ENCODE measurements around the gene GLIS1. TPM values are rescaled to one million over a fixed set of nuclear protein-coding genes. Genes with fewer than 3 reads are reported as not detected.

The GLIS1 gene
- total RNA-seq, 2 experiments from 2014 or later: not detected

DNA sequence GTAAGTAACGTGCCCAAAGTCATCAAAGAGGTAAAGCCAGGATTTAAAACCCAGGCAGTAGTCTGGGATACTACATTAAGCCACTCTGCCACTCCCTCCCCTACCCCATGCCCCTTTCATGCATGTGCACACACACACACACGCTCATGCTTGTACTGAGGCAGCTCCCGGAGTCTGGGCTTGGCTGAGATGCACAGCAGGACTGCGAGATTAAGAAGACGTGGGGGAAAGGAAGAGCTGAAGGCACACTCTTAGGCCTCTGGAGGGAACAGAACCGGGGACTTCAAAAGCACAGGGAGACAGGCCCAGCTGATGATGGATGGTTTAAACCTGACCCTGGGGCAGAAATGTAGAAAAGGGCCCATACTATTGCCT, 98.3 kb downstream of the GLIS1 start:
- no peaks in the 10 kb centered on the region for H3K36me3 Mint-ChIP-seq
- H3K4me1 Mint-ChIP-seq: no peaks in the 10 kb centered on the region
- peaks cover 4% of the 10 kb centered on the region for H3K27me3 Mint-ChIP-seq
- ATAC-seq (ENCODE audit: low read depth) (no peak), DNase-seq (peak; percentile 5)
- no peak overlapping the region for H3K27ac Mint-ChIP-seq
- H3K4me3 Mint-ChIP-seq: no peak overlapping the region
- H3K9me3 Mint-ChIP-seq: no peaks in the 10 kb centered on the region
- POLR2A ChIA-PET: no interaction called here

DNA sequence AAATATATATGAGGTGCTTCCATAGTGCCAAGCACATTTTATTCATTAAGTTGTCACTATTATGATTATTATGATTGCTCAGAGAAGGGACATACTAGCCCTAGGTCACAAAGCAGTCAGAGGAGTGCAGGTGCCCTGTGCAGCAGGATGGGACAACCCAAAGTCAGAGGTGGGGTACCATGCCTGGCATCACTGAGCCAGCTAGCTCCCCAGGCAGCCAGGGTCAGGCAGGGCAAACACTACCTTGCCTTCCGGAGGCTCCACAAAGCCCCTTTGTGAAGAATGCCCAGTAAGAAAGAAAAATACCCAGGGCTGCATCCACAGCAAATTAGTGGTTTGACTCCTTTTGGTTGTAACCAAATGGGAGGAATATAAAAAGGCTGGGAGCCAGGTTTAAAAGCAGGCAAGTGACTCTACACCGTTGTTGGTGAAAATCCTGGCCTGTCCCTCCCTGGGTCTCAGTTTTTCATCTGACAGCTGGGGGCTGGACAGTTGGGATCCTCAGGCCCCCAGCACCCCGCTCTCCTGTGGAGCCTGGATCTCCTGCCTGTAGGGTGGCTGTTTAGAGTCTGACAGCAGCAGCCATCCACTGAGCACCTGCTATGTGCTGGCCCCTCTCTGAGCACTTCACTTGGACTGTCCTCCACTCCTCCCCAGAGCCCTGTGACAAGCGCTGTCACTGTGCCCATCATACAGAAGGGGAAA, 98.8 kb downstream of the GLIS1 start:
- peak; percentile 4 for DNase-seq
- POLR2A ChIA-PET: no interaction called here
- no peaks in the 10 kb centered on the region for H3K36me3 Mint-ChIP-seq
- H3K4me3 Mint-ChIP-seq: no peak overlapping the region
- no peak overlapping the region for H3K27ac Mint-ChIP-seq
- peaks cover 6% of the 10 kb centered on the region for H3K27me3 Mint-ChIP-seq
- no peaks in the 10 kb centered on the region for H3K4me1 Mint-ChIP-seq
- ATAC-seq (ENCODE audit: low read depth): no peak
- H3K9me3 Mint-ChIP-seq: no peaks in the 10 kb centered on the region

DNA sequence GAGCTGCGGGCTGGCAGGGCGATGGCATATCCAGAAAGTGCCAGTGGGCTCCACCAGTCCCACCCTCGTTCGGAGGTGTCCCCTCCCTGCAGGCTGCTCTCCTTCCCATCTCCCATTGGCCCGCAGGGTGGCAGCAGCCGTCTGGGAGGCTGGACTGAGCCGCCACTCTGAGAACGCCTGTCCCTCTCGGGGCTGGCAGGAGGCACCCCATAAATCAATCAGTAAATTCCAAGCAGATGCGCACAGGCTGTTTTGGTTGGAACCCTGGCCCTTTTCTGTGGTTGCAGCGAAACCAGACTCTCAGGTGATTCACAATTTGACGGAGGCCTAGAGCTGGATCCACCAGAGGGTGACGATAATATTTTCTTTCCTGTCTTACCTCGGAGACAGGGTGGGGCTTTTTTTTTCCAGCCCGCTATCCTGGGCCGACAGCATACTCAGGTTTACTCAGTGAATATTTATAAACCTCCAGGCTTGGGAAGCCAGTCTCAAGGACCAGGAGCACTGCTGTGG, 99.7 kb downstream of the GLIS1 start:
- ATAC-seq (ENCODE audit: low read depth) (no peak), DNase-seq (peak; percentile 19)
- Mint-ChIP-seq H3K4me1 (no peaks in the 10 kb centered on the region), H3K27me3 (peaks cover 6% of the 10 kb centered on the region), H3K36me3 (no peaks in the 10 kb centered on the region), H3K27ac (no peak overlapping the region), H3K9me3 (no peaks in the 10 kb centered on the region), H3K4me3 (no peak overlapping the region)
- POLR2A ChIA-PET: no interaction called here

DNA sequence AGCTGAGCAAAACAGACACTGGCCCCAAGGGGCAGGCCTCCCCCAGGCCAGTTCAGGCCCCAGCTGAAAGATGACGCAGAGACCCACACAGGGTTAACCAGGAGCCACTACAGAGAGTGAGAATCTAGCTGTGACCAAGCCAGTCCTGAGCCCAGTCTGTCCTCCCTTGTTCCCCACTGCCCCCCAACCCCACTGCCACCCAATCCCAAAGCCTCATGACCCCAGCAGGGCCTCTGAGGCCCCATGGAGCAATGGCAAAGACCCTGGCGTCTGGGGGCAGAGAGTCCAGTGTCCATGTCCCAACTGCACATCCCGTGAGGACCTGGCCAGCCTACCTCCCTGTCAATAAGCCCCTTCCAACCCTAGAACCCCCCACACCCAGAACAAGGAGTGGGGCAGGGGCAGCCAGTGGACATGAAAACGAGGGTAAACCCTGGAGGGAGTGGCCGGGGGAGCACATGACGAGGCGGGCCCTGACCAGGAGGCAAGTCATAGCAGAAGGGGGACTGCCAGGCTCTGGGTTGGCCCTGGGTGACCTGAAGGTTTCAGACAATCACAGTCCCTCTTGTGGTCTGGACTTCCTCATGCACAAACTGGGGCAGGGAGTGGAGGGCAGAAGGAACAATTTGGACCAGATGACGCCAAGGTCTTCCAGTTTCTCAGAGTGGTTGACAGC, 100.5 kb downstream of the GLIS1 start:
- H3K27me3 Mint-ChIP-seq: peaks cover 6% of the 10 kb centered on the region
- no peaks in the 10 kb centered on the region for H3K4me1 Mint-ChIP-seq
- DNase-seq (peak; percentile 13), ATAC-seq (ENCODE audit: low read depth) (no peak)
- POLR2A ChIA-PET: no interaction called here
- H3K9me3 Mint-ChIP-seq: no peaks in the 10 kb centered on the region
- H3K27ac Mint-ChIP-seq: no peak overlapping the region
- no peaks in the 10 kb centered on the region for H3K36me3 Mint-ChIP-seq
- H3K4me3 Mint-ChIP-seq: no peak overlapping the region

DNA sequence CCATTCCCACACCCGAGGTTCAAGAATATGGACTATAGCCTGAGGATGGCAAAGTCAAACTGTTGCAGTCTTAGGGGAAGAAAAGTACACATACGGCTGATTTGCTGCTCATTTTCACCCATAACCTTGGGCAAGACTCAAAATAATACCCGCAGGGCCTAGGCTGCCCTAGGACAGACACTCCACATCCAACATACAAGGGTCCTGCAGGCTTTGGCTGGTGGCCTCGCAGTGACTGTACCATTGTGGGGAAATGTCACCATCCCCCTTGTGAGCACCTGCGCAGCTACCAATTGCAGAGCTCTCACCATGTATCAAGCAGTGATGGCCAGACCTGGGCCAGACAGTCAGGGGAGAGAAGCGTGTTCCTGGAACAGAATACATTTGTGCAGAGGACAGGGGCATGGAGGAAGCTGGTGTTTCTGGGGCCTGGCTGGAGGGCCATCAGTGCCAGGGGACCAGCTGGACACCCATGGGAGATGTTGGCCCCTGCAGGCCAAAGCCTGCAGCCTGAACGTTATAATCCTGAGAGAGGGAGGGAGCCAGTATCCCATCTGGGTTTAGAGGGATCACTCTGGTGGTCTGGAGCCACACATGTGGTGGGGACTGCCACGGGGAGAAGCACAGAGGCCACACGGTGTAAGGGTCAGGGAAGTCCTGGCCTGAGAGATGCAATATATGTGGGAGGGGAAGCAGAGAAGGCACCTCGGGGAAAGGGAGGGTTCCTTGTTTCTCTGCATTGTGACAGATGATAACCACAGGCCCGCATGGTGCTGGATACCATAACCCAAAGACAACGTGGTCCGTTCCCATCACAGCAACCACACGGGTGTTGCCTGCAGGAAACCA, 101.2 kb downstream of the GLIS1 start:
- no peak for ATAC-seq (ENCODE audit: low read depth)
- Mint-ChIP-seq H3K9me3 (no peaks in the 10 kb centered on the region), H3K27me3 (peaks cover 6% of the 10 kb centered on the region), H3K4me1 (no peaks in the 10 kb centered on the region), H3K36me3 (no peaks in the 10 kb centered on the region), H3K4me3 (no peak overlapping the region), H3K27ac (no peak overlapping the region)
- POLR2A ChIA-PET: no interaction called here
- peak; percentile 21 for DNase-seq

DNA sequence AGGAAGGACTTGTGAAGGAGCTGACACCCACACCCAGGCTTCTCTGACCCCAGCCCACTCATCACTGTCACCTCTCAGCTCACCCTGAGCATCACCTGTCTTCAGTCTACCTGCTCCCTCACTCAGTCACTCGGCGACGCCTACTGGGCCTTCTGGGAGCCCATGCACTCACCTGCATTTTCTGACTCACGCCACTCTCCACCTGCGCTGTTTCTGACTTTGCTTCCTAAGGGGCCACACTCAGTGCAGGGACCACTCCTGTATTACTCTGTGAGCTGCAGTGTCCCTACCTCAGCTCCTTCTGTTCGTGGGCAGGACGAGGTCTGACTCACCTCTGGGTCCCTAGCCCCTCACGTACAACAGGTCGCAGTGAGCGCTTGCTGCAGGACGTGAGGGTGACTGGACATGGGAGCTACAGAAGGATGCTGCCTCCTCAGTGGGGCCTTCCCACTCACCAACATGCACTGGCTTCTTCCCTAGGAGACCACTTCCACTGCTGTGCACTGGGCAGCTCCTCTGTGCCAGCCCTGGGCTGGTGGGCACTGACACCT, 102.3 kb downstream of the GLIS1 start:
- DNase-seq: no peak
- H3K4me3 Mint-ChIP-seq: no peak overlapping the region
- ATAC-seq (ENCODE audit: low read depth): no peak

DNA sequence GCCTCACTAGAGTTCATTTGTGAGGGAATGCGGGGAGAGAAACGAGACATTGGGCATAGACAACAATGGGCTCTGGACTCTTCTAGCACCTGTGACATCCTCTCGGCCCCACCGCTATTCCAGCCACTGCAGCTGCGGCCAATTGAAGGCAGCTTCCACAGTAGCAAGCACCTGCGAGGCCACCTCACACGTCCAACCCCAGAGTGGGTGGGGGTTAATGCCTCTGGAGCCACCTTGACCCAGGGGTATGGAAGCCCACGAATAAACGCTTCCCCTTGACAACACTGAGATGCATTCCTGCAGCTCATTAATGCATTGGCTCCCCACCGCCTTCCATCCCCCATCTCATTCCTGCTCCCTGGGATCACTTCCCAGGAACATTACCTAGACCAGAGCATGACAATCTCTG, 104.4 kb downstream of the GLIS1 start:
- POLR2A ChIA-PET: no interaction called here
- no peak for DNase-seq
- Mint-ChIP-seq H3K36me3 (no peaks in the 10 kb centered on the region), H3K4me3 (no peak overlapping the region), H3K27ac (no peak overlapping the region), H3K27me3 (peaks cover 6% of the 10 kb centered on the region), H3K4me1 (no peaks in the 10 kb centered on the region), H3K9me3 (no peaks in the 10 kb centered on the region)
- ATAC-seq (ENCODE audit: low read depth): no peak

More for the DNA sequence above, 102.3 kb downstream of the GLIS1 start:
- Mint-ChIP-seq H3K27me3 (peaks cover 6% of the 10 kb centered on the region), H3K9me3 (no peaks in the 10 kb centered on the region), H3K36me3 (no peaks in the 10 kb centered on the region), H3K4me1 (no peaks in the 10 kb centered on the region), H3K27ac (no peak overlapping the region)
- POLR2A ChIA-PET: no interaction called here

DNA sequence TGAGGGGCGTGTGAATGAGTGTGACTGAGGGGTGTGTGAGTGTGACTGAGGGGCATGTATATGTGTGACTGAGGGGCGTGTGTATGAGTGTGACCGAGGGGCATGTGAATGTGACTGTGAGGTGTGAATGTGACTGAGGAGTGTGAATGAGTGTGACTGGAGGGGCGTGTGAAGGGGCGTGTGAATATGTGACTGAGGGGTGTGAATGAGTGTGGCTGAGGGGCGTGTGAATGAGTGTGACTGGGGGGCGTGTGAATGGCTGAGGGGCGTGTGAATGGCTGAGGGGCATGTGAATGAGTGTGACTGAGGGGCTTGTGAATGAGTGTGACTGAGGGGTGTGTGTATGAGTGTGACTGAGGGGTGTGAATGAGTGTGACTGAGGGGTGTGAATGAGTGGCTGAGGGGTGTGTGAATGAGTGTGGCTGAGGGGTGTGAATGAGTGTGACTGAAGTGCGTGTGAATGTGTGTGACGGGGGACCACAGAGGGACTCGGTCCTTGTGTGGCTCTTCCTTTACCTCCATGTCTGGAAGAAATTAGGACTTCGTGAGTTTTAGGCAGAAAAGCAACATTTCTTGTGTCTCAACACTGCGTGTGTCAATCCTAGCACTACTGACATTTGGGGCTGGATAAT, 105.8 kb downstream of the GLIS1 start:
- no peak overlapping the region for H3K4me3 Mint-ChIP-seq

DNA sequence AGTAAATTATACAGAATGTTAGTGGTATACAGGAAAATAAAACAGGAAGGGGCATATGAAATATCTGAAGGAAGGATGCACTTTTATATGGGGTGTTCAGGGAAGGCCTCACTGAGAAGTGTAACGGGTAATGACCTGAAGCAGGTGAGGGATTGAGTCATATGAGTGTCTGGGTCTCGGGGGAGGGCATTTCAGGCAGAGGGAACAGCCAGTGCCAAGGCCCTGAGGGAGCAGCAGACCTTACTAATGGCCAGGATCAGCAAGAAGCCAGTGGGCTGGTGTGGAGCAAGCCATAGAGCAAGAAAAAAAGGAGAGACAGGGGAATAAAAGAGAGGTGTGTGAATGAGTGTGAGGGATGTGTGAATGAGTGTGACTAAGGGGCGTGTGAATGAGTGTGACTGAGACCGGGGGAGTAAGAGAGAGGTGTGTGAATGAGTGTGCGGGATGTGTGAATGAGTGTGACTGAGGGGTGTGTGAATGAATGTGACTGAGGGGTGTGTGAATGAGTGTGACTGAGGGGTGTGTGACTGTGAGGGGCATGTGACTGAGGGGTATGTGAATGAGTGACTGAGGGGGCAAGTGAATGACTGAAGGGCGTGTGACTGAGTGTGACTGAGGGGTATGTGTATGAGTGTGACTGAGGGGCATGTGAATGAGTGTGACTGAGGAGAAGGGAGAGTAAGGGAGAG, 107.2 kb downstream of the GLIS1 start:
- Mint-ChIP-seq H3K4me3 (no peak overlapping the region), H3K9me3 (no peaks in the 10 kb centered on the region), H3K27me3 (peaks cover 2% of the 10 kb centered on the region), H3K36me3 (no peaks in the 10 kb centered on the region), H3K27ac (no peak overlapping the region), H3K4me1 (no peaks in the 10 kb centered on the region)
- no peak for DNase-seq
- no peak for ATAC-seq (ENCODE audit: low read depth)
- POLR2A ChIA-PET: no interaction called here

More for the DNA sequence above, 105.8 kb downstream of the GLIS1 start:
- H3K36me3 Mint-ChIP-seq: no peaks in the 10 kb centered on the region
- peaks cover 6% of the 10 kb centered on the region for H3K27me3 Mint-ChIP-seq
- no peak for ATAC-seq (ENCODE audit: low read depth)
- POLR2A ChIA-PET: no interaction called here
- no peaks in the 10 kb centered on the region for H3K9me3 Mint-ChIP-seq
- H3K4me1 Mint-ChIP-seq: no peaks in the 10 kb centered on the region
- DNase-seq: no peak
- no peak overlapping the region for H3K27ac Mint-ChIP-seq

DNA sequence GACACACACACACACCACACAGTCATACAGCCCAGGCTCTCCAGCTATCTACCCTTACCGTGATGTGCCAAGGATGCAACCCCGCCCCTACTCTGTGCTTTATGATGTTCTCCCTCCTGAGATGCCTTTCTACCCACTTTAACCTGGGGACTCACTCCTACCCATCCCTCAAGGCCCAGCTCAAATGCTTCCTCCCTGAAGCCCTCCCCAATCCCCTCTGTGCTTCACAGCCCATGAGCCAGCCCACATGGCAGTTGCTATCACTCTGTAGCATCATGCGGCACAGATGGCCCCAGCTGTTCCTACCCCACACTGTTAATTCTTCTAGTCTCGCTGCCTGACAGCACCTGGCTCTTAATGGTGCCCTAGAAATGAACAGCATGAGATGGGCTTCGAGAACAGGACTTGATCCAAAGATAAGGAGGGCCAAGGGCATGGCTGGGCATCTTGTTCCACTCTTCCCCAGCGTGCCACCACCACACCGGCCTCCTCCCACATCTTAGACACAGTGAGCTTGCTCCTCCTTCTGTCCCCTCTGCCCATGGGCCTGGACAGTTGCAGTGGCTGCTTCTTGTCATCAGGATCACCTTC, 109.8 kb downstream of the GLIS1 start:
- Mint-ChIP-seq H3K4me3 (no peak overlapping the region), H3K27ac (no peak overlapping the region), H3K36me3 (no peaks in the 10 kb centered on the region), H3K4me1 (no peaks in the 10 kb centered on the region), H3K27me3 (peaks cover 4% of the 10 kb centered on the region), H3K9me3 (no peaks in the 10 kb centered on the region)
- POLR2A ChIA-PET: no interaction called here
- no peak for ATAC-seq (ENCODE audit: low read depth)
- DNase-seq: no peak

DNA sequence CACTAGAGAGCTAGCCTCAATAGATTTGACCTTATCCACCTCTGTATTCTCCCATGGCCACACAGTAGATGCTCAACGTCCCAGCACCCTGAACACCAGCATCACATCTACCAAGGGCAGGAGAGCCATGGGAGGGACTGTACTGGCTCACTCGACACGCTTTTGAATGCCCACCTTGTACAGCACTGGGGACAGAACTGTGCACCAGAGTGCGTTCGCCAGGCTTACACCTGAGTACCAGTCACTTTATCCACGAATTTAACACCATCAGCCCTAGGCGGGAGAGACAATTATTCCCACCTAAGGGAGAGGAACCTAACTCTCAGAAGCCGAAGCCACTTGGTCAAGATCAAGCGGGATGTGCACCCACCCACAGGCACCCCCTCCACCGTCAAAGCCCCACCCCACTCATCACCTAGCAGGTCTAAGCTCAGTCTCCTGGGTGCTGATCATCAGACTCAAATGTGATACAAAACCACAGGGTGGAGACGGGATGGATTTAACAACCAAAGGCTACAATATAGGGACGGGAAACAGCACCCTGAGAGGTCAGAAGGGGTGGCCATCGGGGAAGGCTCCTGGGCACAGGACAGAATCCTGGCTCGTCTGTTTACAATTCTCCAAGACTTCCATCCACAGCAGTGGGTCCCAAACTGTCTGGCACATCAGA, 110.5 kb downstream of the GLIS1 start:
- ATAC-seq (ENCODE audit: low read depth) (no peak), DNase-seq (no peak)
- no peak overlapping the region for H3K27ac Mint-ChIP-seq
- no peaks in the 10 kb centered on the region for H3K36me3 Mint-ChIP-seq
- H3K4me3 Mint-ChIP-seq: no peak overlapping the region
- POLR2A ChIA-PET: no interaction called here
- H3K9me3 Mint-ChIP-seq: no peaks in the 10 kb centered on the region
- H3K27me3 Mint-ChIP-seq: peaks cover 10% of the 10 kb centered on the region
- H3K4me1 Mint-ChIP-seq: no peaks in the 10 kb centered on the region

DNA sequence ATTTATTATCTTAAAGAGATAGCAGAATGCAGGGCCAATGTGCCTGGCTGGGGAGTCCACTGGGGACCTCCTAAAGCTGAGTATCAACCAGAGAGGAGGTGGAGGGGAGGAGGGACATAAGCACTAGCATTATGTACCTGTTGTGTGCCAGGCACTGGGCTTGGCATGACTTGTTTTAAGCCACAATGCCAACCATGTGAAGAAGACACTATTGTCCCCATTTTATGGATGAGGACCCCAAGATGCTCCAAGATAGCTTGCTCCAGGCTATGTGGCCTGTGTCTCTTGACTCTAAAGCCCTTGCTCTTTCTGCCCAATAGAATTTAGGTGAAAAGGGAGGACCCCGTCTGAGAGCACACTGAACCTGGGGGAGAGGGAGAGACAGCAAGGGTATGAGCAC, 111.3 kb downstream of the GLIS1 start:
- Mint-ChIP-seq H3K27ac (no peak overlapping the region), H3K36me3 (no peaks in the 10 kb centered on the region), H3K27me3 (peaks cover 10% of the 10 kb centered on the region), H3K9me3 (no peaks in the 10 kb centered on the region), H3K4me3 (no peak overlapping the region), H3K4me1 (no peaks in the 10 kb centered on the region)
- ATAC-seq (ENCODE audit: low read depth) (no peak), DNase-seq (no peak)
- POLR2A ChIA-PET: no interaction called here
